Endothelial cell (in vitro differentiated cells): ENCODE measurements around the gene CAB39. TPM values are rescaled to one million over a fixed set of nuclear protein-coding genes. Genes with fewer than 3 reads are reported as not detected.

Source experiments
- DNase-seq: peaks from one replicate; pipeline ENCODE4 v3.0.0; 2021; ENCODE audit warnings: low spot score
- H3K27ac Mint-ChIP-seq: one replicate; pipeline ENCODE4 v1.8.0; 2021; ENCODE audit warnings: mixed read lengths, inconsistent platforms; ENCODE audit not compliant: unreplicated experiment
- H3K27me3 Mint-ChIP-seq: one replicate; pipeline ENCODE4 v1.8.0; 2021; ENCODE audit warnings: mild to moderate bottlenecking, moderate library complexity, mixed read lengths, inconsistent platforms; ENCODE audit not compliant: unreplicated experiment
- H3K36me3 Mint-ChIP-seq: one replicate; pipeline ENCODE4 v1.8.0; 2021; ENCODE audit warnings: mild to moderate bottlenecking, low read depth, mixed read lengths, inconsistent platforms; ENCODE audit not compliant: unreplicated experiment
- H3K4me1 Mint-ChIP-seq: one replicate; pipeline ENCODE4 v1.8.0; 2021; ENCODE audit warnings: mild to moderate bottlenecking, mixed read lengths, inconsistent platforms; ENCODE audit not compliant: unreplicated experiment
- H3K4me3 Mint-ChIP-seq: one replicate; pipeline ENCODE4 v1.8.0; 2021; ENCODE audit warnings: mild to moderate bottlenecking, mixed read lengths, inconsistent platforms; ENCODE audit not compliant: unreplicated experiment
- H3K9me3 Mint-ChIP-seq: one replicate; pipeline ENCODE4 v1.8.0; 2021; ENCODE audit warnings: mixed read lengths, inconsistent platforms; ENCODE audit not compliant: unreplicated experiment
- total RNA-seq: library from RNA; stranded (reverse); fragmentation: NEBNext Ultra II Directional; extraction: Animal tissue kit (Norgen Biotek cat#: 25700); gene quantifications from one replicate; pipeline ENCODE4 v1.2.1, GENCODE V29; 2021; ENCODE audit not compliant: unreplicated experiment
- TF ChIP-seq, protein P1 (sequence below): fragments of 200-600 bp; sonication (generic); IDR thresholded peaks from one replicate; pipeline ENCODE4 v1.5.0; 2021; ENCODE audit warnings: antibody characterized with exemption; ENCODE audit not compliant: unreplicated experiment

Gene CAB39
- total RNA-seq, 1 donor from 2014 or later = 48.7 TPM

DNA sequence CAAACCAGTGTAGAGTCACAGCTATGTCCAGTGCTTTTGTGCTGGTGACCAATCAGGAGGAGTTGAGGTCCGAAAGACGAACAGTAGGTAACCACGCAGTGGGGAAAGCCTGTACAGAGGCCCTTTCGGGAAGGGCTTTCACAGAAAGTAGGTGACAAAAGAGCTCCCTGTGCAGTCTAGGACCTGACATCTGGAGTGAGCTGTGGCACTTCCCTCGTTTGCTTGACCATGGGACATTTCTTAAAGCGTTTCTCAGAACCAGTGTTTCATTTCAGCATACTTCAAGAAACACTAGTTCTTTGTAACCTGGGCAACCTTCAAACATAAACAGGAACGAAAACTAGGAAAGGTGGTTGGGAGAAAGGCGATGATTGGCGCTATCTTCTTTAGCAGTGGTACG is 96.4 kb downstream of the CAB39 start:
- DNase-seq = no peak
- Mint-ChIP-seq H3K4me3 (no peak overlapping the region), H3K4me1 (no peaks in the 10 kb centered on the region), H3K27ac (peak overlapping the region; percentile 22), H3K36me3 (peaks cover 27% of the 10 kb centered on the region), H3K27me3 (peaks cover 3% of the 10 kb centered on the region), H3K9me3 (no peaks in the 10 kb centered on the region)
- TF ChIP-seq, protein P1, sequence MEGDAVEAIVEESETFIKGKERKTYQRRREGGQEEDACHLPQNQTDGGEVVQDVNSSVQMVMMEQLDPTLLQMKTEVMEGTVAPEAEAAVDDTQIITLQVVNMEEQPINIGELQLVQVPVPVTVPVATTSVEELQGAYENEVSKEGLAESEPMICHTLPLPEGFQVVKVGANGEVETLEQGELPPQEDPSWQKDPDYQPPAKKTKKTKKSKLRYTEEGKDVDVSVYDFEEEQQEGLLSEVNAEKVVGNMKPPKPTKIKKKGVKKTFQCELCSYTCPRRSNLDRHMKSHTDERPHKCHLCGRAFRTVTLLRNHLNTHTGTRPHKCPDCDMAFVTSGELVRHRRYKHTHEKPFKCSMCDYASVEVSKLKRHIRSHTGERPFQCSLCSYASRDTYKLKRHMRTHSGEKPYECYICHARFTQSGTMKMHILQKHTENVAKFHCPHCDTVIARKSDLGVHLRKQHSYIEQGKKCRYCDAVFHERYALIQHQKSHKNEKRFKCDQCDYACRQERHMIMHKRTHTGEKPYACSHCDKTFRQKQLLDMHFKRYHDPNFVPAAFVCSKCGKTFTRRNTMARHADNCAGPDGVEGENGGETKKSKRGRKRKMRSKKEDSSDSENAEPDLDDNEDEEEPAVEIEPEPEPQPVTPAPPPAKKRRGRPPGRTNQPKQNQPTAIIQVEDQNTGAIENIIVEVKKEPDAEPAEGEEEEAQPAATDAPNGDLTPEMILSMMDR = no peak

DNA sequence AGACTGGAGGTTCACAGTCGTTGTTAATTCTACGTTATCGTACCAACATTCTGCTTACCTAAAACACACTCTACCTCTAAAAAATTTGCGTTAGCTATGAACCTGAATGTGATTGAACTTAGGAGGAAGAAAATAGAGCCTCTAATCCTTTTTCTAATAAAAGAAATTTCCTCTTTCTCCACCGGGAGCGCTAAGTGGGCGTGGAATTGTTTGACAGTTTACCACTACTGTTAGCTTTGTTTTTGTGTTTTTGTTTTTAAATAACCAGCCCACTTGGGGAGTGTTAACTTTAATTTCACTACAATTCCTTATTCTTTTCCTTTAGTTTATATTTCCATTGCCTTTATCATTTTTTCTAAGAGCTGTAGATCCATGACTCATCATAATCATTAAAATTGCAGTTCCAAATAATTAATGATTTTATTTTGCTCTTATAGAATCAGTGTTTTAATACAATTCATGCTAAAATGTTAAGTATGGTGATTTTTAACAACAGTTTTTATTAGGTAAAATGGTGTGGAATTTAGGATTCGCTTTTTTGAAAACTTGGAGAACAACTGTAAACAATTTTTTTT is 97.1 kb downstream of the CAB39 start:
- DNase-seq = no peak
- H3K9me3 Mint-ChIP-seq = no peaks in the 10 kb centered on the region
- no peaks in the 10 kb centered on the region for H3K4me1 Mint-ChIP-seq
- H3K27ac Mint-ChIP-seq = peak overlapping the region; percentile 67
- no peak overlapping the region for H3K4me3 Mint-ChIP-seq
- peaks cover 23% of the 10 kb centered on the region for H3K36me3 Mint-ChIP-seq
- H3K27me3 Mint-ChIP-seq = peaks cover 3% of the 10 kb centered on the region
- TF ChIP-seq, protein P1 = peak; percentile 52

DNA sequence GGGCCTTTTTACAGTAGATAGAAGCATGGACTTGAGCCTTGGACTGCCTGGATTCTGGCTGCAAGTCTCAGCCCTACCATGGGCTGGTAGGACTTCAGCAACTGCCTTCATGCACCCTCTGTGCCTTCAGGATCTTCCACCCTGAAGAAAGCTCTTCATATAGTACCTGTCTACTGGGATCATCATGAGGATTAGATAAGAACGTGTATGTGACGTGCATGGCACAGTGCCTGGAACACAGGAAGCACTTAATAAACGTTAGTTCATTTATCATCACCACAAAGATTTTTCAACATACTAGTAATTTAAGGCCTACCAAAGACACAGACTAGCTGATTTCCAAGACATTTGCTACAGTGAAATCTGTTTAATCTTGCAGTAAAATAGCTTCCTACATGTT is 98.9 kb downstream of the CAB39 start:
- Mint-ChIP-seq H3K27ac (no peak overlapping the region), H3K9me3 (no peaks in the 10 kb centered on the region), H3K36me3 (peaks cover 17% of the 10 kb centered on the region), H3K27me3 (peaks cover 3% of the 10 kb centered on the region), H3K4me3 (no peak overlapping the region), H3K4me1 (no peaks in the 10 kb centered on the region)
- DNase-seq = no peak
- TF ChIP-seq, protein P1 = no peak

DNA sequence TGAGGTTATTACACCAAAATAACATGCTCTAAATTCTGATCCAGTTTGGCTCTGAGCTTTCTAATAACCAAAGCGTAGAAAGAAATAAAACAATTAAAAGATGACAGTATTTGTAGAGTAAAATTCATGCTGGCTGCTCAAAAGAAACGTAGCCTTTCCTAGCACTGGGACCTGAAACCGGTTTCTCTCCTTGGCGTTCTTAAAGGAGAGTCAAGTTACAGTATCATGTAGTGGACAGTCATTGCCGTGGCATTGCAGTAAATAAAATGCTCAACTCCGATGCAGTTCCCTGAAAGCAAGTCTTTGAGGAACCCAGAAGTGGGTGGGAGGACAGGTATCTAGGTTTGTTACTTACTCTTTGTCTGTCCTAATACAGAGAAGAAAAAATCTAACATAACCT is 99.4 kb downstream of the CAB39 start:
- Mint-ChIP-seq H3K9me3 (no peaks in the 10 kb centered on the region), H3K36me3 (peaks cover 21% of the 10 kb centered on the region), H3K4me3 (no peak overlapping the region), H3K27ac (no peak overlapping the region), H3K4me1 (no peaks in the 10 kb centered on the region), H3K27me3 (peaks cover 3% of the 10 kb centered on the region)
- no peak for DNase-seq
- TF ChIP-seq, protein P1 = no peak

DNA sequence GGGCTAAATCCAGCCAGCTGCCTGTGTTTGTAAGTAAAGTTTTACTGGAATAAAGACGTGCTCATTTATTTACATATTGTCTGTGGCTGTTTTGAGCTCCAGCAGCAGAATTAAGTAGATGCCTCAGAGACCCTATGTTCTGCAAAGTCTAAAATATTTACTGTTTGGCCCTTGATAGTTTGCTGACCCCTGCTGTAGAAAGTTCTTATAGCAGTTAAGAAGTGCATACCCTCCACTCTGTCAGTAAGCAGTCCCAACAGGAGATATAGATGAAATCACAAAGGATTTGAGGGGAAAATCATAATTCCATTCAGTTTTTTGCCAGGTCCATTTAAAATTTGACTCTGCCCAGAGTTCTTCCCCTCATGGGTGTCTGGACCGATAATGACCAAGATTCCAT is 102.0 kb downstream of the CAB39 start:
- no peak overlapping the region for H3K4me3 Mint-ChIP-seq
- no peaks in the 10 kb centered on the region for H3K4me1 Mint-ChIP-seq
- DNase-seq = no peak
- no peaks in the 10 kb centered on the region for H3K9me3 Mint-ChIP-seq
- peaks cover 1% of the 10 kb centered on the region for H3K27me3 Mint-ChIP-seq
- H3K36me3 Mint-ChIP-seq = peaks cover 24% of the 10 kb centered on the region
- TF ChIP-seq, protein P1 = peak; percentile 14
- H3K27ac Mint-ChIP-seq = no peak overlapping the region
